Measurements from ENCODE around the gene VWA7.

Gene VWA7

DNA sequence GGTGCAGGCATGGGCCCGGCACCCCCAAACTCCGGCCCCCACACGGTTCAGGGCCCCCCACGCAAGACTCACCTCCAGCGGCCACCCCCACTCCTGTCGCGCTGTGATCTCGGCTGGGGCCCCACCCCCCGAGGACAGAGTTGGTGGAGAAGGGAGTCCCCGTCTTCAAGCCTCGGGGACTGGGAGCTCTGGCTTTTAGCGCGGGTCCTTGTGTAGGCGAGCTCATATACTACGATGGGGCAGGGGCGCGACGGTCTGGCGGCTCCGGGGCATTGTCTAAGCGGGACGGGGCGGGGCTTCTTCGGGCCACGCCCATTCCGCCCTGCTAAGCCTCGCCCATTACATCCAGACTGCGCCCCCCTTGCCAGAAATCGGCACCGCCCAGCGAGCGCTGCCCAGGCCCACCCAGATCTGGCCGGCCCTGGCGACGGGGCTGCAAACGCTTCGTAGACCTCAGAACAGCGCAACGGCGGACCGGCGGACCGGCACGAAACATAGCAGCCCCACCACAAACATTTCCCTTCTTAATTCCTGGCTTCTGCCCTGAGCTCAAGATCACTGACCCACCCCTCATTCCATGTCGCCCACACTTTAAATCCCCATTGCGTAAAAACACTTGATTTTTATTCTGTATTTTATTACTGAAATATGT lies 47.0 kb downstream of the VWA7 start:
- peak; percentile 37 for DNase-seq (ENCODE audit: low read depth)

DNA sequence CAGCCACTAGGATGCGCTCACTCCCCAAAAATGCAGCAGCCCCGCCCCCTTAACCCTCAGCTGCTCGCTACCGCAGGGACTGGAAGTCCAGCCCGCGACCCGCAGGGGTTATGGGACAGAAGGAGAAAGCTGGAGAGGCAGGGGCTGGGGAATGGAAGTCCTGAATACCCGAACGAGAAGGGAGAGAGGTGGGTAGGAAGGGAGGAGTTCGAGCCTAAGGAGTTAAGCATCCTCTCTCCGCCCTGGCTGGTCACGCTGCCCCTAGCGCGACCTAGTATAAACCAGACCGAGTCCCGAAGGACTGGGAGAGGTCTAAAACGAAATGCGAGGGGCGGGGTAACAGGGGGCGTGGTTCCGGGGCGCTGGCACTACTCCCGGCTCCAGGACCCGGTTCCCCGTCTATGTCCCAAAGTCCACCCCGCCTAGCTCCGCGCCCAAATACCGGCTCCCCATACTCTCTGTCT lies 47.6 kb downstream of the VWA7 start:
- peak; percentile 67 for DNase-seq (ENCODE audit: low read depth)

DNA sequence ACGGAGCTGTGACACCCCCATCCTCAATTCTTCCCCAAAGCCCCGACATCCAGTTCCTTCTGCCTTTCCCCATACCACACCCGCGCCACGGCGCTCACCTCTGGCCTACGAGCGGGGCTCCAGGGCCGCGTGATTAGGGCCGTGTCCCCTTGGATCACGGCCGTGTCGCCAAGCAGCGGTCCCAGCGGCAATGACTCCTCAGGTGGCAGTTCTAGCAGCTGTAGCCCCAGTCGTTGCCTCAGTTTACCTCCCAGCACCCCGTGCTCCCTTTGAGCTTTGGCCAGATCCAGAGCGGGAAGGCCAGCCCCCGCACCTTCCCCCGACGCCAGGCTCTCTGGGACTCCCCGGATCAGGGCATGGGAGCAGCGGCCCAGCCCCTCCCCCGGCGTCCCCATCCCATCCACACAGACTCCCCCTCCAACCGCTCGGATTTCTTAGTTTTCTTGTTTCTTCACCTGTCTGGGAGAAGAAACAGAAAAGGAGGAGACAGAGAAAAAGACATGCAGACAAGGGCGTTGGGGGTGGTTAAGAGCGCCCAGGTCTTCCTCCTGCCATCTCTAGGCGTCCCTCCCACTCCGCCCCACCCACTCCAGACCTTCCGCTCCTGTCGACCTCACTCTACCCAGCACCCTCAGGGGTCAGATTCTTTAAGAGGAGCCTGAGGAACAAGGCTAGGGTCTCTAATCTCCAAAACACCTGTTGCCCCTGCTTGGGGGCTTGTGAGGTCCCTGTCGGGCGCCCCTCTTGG lies 48.2 kb downstream of the VWA7 start, which contains the start of gene DDAH2:
Gene DDAH2 (minus strand): TSS at position 533 of the 748 bp plus-strand sequence. CDS start 138 bp downstream, at position 395.
- no peak for DNase-seq (ENCODE audit: low read depth)

DNA sequence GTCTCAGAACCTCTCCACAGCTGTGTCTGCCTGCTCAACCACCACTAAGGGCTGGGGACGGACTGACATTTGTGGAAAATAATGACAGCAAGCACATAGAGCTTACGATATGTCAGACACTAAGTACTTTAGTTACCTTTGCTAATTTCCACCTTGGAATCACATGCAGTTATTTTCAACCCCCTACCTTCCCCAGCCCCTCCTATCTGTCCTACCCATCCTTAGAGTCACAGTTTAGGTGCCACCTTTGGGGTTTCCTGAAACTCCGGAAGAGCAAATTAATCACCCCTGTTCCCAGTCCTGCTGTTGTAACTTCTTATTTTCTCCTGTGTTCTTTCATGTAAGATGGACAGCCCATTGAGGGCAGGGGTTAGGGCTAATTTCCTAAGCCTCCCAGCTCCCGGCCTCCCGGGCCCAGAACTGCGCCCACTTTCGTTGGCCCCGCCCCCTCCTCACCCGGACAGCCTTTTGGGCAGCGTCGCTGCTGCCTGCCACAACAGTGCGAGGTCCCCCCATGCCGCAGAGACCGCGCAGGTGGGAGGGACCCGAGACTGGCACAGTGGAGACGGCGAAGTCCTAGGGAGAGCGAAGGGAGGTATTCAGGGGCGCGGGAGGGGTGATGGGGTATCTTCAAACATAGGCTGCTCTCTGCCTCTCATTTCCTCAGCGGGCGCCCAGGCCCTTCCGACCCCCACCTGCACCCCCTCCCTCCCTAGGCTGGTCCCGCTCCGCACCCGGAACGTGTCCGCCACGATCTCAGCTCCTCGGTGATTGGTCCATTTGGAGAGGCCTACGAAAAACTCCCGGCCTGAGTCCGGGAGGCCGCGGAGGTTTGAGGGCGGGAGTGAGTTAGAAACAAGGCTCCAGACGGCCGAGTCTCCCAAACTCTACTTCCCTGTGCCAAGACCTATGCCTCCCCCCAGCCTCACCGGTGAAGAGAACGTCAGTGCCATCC lies 49.1 kb downstream of the VWA7 start:
- DNase-seq (ENCODE audit: low read depth): no peak

DNA sequence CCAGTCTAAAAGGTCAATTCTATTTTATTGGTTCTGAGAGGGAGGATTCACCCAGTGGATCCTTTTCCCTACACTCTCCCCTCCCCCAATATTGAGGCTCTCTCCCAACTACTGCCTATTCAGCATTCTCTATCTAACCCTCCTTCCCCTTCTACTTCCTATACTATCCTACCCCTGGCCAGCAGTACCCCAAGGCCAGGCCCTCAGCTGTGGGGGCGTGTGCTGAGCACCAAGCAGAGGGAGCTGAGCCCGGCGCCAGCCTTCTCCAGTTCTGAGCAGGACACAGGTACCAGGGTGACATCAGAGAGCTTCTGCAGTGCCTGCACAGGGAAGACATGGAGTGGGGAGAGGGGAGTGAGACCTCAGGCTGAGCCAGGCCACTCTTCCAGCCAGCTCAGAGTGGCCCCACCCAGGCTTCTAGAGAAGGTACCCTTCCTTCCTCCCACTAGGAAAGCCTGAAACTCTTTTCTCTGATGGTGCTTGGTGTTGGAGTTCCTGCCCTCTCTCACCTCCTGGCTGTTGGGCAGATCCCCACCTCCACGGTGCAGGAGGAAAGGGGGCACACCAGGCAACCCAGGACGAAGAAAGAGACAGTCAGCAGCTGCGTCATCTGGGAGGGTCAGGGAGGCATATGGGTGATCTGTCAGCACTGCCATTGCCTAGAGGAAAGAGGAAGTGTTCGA lies 50.0 kb downstream of the VWA7 start:
- DNase-seq (ENCODE audit: low read depth): no peak

DNA sequence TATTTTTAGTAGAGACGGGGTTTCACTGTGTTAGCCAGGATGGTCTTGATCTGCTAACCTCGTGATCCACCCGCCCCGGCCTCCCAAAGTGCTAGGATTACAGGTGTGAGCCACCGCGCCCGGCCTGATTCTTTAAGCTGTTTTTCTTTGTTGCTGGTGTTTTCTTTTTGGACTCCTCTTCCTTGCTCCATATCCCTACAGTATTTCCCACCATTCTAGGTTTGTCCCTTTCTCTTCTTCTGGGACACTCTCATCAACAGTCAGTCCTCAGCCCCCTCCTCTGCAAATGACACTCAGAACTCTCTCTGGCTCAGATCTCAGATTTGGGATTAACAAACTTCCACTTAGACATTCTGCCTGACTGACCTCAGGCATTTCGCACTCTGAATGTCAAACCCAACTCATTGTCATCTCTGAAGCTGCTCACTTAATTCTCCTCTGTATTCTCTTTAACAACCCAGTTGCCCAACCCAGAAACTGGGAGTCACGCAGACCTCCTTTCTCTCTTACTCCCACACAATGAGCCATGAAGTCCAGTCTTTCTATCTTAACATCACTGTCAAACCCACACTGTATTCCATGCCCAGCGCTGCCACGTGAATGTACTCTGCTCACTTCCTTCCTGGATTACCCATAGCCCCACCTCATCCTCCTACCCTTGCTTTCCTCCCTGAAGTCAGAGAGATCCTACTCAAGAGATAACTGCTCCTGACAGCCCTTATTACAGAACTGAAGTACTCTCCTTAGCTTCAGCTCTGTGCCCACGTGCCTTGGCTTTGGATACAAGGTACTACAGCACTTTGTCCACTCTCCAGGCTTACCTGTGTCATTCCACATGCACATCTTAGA lies 51.4 kb downstream of the VWA7 start:
- DNase-seq (ENCODE audit: low read depth): no peak

DNA sequence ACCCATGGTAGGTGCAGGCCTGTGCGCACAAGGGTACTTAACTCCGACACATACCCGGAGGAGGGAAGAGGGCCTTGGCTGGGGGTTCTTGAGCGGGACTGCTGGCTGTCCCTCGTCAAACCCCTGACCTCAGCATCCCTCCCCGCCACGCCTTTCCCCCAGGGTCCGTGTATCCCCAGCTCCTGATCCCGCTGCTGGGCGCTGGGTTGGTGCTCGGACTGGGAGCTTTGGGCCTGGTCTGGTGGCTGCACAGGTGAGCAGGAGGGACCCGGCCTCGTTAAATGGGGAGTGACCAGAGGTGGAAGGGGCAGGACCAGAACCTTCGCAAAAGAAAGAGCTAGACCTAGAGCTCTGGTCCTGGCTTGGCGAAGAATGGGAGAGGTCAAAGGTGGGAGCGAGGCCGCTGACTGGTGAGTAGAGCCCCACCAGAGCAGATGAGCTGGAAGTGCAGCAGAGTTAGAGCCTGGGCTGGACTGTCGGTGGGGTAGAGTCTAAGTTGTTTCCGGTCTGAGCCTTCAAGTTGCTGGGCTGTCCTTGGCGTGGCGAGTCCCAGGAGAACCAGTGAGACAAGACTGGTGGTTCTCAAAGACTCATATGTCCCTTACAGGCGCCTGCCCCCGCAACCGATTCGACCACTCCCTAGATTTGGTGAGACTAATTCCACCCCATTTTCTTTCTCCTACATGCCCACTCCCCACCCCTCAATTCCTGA lies 53.0 kb downstream of the VWA7 start:
- no peak for DNase-seq (ENCODE audit: low read depth)

DNA sequence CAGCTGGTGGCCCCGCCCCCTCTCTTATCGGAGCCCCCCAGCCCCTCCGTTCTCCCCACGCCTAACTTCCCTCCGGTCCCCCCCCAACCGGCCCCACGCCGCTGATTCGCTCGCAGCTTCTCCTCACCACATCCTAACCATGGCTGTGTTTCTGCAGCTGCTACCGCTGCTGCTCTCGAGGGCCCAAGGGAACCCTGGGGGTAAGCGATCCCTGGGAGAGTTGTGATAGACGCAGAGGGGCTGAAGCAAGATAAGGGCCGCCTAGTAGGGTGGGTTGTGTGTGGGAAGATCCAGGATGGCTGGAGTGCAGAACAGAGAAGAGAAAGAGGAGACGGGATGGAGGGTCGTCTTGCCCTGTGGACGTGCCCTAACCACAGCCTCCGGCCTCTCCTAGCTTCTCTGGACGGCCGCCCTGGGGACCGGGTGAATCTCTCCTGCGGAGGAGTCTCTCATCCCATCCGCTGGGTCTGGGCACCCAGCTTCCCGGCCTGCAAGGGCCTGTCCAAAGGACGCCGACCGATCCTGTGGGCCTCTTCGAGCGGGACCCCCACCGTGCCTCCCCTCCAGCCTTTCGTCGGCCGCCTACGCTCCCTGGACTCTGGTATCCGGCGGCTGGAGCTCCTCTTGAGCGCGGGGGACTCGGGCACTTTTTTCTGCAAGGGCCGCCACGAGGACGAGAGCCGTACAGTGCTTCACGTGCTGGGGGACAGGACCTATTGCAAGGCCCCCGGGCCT lies 53.7 kb downstream of the VWA7 start, which contains the start of gene MPIG6B:
Gene MPIG6B (plus strand): TSS at position 129 of the 735 bp plus-strand sequence. CDS start 11 bp downstream, at position 140.
- DNase-seq (ENCODE audit: low read depth): no peak

DNA sequence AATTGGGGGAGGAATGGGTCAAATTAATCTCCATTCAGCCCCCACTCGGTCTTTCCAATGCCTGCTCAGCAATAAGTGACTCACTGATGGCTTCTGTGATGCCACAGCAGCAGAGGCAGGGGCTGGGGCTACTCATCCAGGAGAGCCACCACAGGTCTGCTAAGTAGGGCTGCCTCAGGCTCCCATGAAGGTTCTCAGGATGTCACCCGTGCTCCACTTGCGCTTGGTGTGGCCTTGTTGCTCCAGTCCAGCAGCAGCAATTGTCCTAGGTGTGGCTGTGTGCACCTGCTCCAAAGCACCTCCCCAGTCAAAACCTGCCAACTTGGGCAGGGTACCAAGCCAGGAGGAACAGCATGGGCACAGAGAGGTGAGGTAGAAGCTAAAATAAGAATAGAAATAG lies 55.0 kb downstream of the VWA7 start:
- no peak for DNase-seq (ENCODE audit: low read depth)

DNA sequence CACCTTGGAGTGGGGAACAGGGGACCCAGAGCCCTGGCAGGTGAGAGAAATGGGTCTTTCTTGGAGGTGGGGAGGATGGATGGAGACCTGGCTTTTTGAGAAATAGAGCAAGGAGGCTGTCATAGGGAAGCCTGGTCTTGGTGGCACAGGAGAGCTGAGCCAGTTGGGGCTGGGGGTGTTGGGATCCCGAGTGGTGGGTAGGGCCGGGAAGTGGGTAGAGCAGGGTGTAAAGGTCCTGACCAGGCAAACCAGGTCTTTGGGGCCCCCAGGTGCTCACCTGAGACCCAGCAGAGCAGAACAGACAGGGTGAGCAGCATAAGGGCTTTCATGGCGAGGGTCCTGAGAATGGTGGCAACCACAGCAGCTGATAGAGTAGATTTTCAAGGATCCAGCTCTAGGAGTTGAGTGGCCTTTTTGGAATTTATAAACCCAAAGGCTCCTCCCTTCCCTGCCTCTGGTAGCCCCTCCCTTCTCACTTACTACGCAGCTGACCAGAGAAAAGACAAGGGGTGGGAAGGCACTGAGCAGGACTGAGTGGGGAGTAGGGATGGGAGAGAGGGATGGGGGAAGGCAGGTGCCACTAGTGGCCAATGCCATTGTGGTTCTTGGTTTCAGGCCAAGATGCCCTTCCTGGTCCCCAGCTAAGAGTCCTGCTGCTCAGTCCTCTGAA lies 55.6 kb downstream of the VWA7 start, which contains the start of gene LY6G6C:
Gene LY6G6C (minus strand): TSS at position 396 of the 670 bp plus-strand sequence. CDS start 67 bp downstream, at position 329.
- DNase-seq (ENCODE audit: low read depth): no peak

DNA sequence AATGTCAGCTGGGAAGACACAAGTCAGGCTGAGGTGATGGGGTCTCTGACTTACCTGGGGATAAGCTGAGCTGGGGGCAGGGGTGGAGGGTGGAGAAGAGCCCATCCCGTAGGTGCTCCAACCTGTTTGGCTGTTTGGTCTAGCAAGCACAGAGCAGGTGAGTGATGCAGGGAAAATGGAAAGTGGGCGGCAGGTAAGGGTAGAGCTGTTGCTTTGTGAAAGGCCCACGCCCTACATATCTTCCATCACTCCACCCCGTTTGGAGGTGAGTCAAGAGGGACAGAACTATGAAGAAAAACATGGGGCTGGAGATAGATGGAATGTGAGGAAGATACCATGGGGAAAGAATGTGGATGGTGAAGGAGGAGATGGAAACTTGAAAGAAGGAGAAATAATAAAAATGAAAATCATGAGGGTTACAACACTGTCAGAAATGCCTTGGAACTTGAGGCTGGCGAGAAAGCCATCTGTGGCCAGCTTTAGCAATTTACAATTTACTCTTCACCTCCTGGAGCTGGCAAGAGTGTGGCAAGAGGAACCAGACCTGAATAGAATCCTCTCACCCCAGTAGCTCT lies 56.8 kb downstream of the VWA7 start:
- DNase-seq (ENCODE audit: low read depth): no peak

DNA sequence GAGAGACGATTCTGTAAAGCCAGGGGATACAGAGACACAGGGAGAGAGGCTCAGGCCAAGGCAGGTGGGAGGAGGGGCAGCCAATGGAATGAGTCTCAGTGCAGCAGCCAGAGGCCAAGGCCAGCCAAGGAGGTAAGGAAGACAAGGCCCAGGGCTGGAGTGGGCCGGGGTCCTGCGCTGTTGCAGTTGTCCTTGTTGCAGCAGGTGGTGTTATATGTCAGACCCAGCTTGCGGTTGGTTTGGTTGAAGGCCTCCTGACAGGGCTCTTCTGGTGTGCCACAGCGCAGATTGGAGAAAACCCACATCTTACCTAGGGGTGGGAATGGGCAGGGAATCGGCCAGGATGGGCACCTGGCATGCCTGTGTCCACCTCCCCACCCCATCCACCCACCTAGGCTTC lies 58.1 kb downstream of the VWA7 start:
- no peak for DNase-seq (ENCODE audit: low read depth)

DNA sequence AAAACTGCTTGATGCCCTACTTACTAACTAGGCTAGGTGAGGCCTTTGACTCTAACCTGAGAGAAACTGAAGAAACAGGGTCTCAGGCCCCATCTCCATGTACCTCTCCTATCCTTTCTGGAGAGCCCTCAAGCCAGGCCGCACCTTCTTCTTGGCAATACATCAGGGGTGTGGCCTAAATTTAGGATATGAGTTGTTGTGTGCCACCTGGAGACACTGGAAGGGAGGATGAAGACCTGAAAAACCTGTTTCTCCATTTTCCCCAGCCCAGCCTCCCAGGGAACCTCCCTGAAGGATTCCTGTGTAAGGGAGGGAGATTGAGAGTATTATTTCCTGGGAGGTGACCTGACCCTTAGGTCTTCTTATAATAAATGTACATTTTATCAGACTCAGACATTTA lies 58.9 kb downstream of the VWA7 start:
- DNase-seq (ENCODE audit: low read depth): no peak

DNA sequence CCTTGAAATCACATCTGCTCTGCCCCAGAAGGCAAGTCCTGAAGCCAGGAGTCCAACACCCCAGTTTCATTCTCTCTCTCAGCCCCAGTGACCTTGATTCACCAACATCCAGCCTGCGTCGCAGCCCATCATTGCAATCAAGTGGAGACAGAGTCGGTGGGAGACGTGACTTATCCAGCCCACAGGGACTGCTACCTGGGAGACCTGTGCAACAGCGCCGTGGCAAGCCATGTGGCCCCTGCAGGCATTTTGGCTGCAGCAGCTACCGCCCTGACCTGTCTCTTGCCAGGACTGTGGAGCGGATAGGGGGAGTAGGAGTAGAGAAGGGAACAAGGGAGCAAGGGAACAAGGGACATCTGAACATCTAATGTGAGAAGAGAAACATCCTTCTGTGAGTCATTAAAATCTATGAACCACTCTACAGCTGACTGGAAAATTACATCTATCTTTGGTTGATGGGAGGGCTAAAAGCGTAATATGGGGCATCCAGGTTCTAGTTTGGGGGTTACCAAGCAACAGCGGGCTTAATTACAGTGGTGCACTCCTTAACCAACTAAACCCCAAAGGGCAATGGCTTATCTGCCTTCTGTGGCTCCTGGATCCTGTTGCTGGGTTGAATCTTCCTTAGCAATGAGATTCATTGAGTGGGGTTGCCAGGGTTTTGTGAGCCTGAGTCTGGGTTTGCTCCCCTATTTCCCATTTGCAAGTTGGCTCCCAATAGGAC lies 59.5 kb downstream of the VWA7 start:
- DNase-seq (ENCODE audit: low read depth): no peak

All from activated T-helper 9 cell treated with anti-CD3 and anti-CD28 coated beads, Interleukin-2, amount 50 U/mL, for 16 hours (primary cell).